AG10803 (cell line): Measurements from ENCODE around the gene KRTAP1-4.

Experiments
- DNase-seq: peaks from one replicate; pipeline ENCODE4 v3.0.0; 2010; ENCODE audit warnings: low read depth
- H3K4me3 ChIP-seq: 2 replicates; pipeline ENCODE4 v1.5.1; 2011; ENCODE audit warnings: mild to moderate bottlenecking, low read length, control low read depth
- CTCF ChIP-seq: conservative IDR thresholded peaks from 2 replicates; pipeline ENCODE4 v1.5.1; 2011; ENCODE audit warnings: mild to moderate bottlenecking, low read length, control low read depth, inconsistent platforms

KRTAP1-4 gene

GRCh38 chr17:41029633-41030245 is at the start of gene KRTAP1-4:
Gene KRTAP1-4, minus strand, starts transcription at chr17:41030195. Its CDS starts 117 bp downstream, at chr17:41030078.
- no peak within 1 kb of the TSS for H3K4me3 ChIP-seq
- DNase-seq, result no peak
- no peak for TF ChIP-seq CTCF

- no peak for DNase-seq
- H3K4me3 ChIP-seq, result no peak overlapping the region
- no peak for TF ChIP-seq CTCF
Observed at GRCh38 chr17:41076788-41077187, 46.8 kb upstream of the KRTAP1-4 start.

GRCh38 chr17:41073676-41074075 is 43.7 kb upstream of the KRTAP1-4 start:
- no peak for DNase-seq
- no peak for TF ChIP-seq CTCF
- no peak overlapping the region for H3K4me3 ChIP-seq

- TF ChIP-seq CTCF, result no peak
- no peak overlapping the region for H3K4me3 ChIP-seq
- no peak for DNase-seq
Observed at GRCh38 chr17:41071606-41072360, 41.8 kb upstream of the KRTAP1-4 start.

- TF ChIP-seq CTCF, result no peak
- no peak for DNase-seq
- no peak overlapping the region for H3K4me3 ChIP-seq
Observed at GRCh38 chr17:41069031-41069430, 39.0 kb upstream of the KRTAP1-4 start.

- peak; percentile 87 for DNase-seq
- H3K4me3 ChIP-seq, result no peak overlapping the region
- TF ChIP-seq CTCF, result no peak
Observed at GRCh38 chr17:41067281-41067680, 37.3 kb upstream of the KRTAP1-4 start.
